Head of caudate nucleus (tissue), 42 donors: ENCODE data around the gene IGSF23.

Source experiments
- DNase-seq, 42 donors: peaks; one replicate each; pipeline versions ENCODE4 v3.0.0 to v3.0.0-alpha.2; 2020 to 2021; ENCODE audit warnings: mixed read lengths in 7 of 42
- intact Hi-C: fragments of 100-400 bp; cut with DNase I; formaldehyde crosslinking; loops from one replicate; pipeline ENCODE4 v1.15.0; 2022

The IGSF23 gene

GRCh38 chr19:44613295-44614178, at the start of gene IGSF23:
TSS of gene IGSF23 (plus strand) at chr19:44613563. CDS start at chr19:44613646, 83 bp downstream.
- DNase-seq: no peak
- intact Hi-C loops: no loop called here

GRCh38 chr19:44566984-44567383, 46.4 kb upstream of the IGSF23 start:
- no peak for DNase-seq
- intact Hi-C loops: no loop called here

- no peak for DNase-seq
- intact Hi-C loops: no loop called here
These were observed 45.6 kb upstream of the IGSF23 start for GRCh38 chr19:44567745-44568144.

GRCh38 chr19:44570603-44570983, 42.8 kb upstream of the IGSF23 start:
- intact Hi-C loops: loop anchor here (10.0 kb wide), 1 partner anchor 84 kb away; no protein-coding TSS in a partner anchor
- no peak for DNase-seq

GRCh38 chr19:44570984-44571684, 42.2 kb upstream of the IGSF23 start:
- intact Hi-C loops: loop anchor here (10.0 kb wide), 1 partner anchor 84 kb away; no protein-coding TSS in a partner anchor
- DNase-seq: peak in 37 of 42 donors; percentile 8 to 86 (median 69)

GRCh38 chr19:44571830-44572580, 41.4 kb upstream of the IGSF23 start:
- no peak for DNase-seq
- intact Hi-C loops: loop anchor here (10.0 kb wide), 1 partner anchor 83 kb away; no protein-coding TSS in a partner anchor

GRCh38 chr19:44572581-44572900, 40.8 kb upstream of the IGSF23 start:
- intact Hi-C loops: loop anchor here (10.0 kb wide), 1 partner anchor 82 kb away; no protein-coding TSS in a partner anchor

GRCh38 chr19:44573183-44573582, 40.2 kb upstream of the IGSF23 start:
- DNase-seq: no peak
- intact Hi-C loops: loop anchor here (10.0 kb wide), 1 partner anchor 82 kb away; no protein-coding TSS in a partner anchor

More at GRCh38 chr19:44572581-44572900, 40.8 kb upstream of the IGSF23 start:
- DNase-seq: no peak

GRCh38 chr19:44573627-44574026, 39.7 kb upstream of the IGSF23 start:
- intact Hi-C loops: loop anchor here (10.0 kb wide), 1 partner anchor 81 kb away; no protein-coding TSS in a partner anchor
- no peak for DNase-seq

- DNase-seq: peak; percentile 14 to 90 (median 61)
- intact Hi-C loops: loop anchor here (10.0 kb wide), 1 partner anchor 80 kb away; no protein-coding TSS in a partner anchor
These were observed 39.0 kb upstream of the IGSF23 start for GRCh38 chr19:44574186-44574950.

- DNase-seq: peak in 1 of 42 donors; percentile 7
- intact Hi-C loops: loop anchor here (10.0 kb wide), 1 partner anchor 80 kb away; no protein-coding TSS in a partner anchor
These were observed 38.2 kb upstream of the IGSF23 start for GRCh38 chr19:44575116-44575700.

GRCh38 chr19:44576843-44577565, 36.4 kb upstream of the IGSF23 start:
- intact Hi-C loops: loop anchor here (10.0 kb wide), 1 partner anchor 78 kb away; no protein-coding TSS in a partner anchor
- peak in 20 of 42 donors; percentile 6 to 62 (median 22) for DNase-seq

- no peak for DNase-seq
- intact Hi-C loops: loop anchor here (10.0 kb wide), 1 partner anchor 77 kb away; no protein-coding TSS in a partner anchor
These were observed 35.8 kb upstream of the IGSF23 start for GRCh38 chr19:44577566-44577874.

- no peak for DNase-seq
- intact Hi-C loops: loop anchor here (10.0 kb wide), 1 partner anchor 75 kb away; no protein-coding TSS in a partner anchor
These were observed 33.5 kb upstream of the IGSF23 start for GRCh38 chr19:44579663-44580365.

- intact Hi-C loops: no loop called here
These were observed 32.9 kb upstream of the IGSF23 start for GRCh38 chr19:44580366-44580895.

GRCh38 chr19:44581288-44581687, 32.1 kb upstream of the IGSF23 start:
- DNase-seq: no peak
- intact Hi-C loops: no loop called here

More at GRCh38 chr19:44580366-44580895, 32.9 kb upstream of the IGSF23 start:
- DNase-seq: no peak
